Measurements from ENCODE around the gene TRIM7.

The TRIM7 gene

GRCh38 chr5:181187500-181188213, 17.3 kb downstream of the TRIM7 start:
- TF ChIP-seq, protein P1, sequence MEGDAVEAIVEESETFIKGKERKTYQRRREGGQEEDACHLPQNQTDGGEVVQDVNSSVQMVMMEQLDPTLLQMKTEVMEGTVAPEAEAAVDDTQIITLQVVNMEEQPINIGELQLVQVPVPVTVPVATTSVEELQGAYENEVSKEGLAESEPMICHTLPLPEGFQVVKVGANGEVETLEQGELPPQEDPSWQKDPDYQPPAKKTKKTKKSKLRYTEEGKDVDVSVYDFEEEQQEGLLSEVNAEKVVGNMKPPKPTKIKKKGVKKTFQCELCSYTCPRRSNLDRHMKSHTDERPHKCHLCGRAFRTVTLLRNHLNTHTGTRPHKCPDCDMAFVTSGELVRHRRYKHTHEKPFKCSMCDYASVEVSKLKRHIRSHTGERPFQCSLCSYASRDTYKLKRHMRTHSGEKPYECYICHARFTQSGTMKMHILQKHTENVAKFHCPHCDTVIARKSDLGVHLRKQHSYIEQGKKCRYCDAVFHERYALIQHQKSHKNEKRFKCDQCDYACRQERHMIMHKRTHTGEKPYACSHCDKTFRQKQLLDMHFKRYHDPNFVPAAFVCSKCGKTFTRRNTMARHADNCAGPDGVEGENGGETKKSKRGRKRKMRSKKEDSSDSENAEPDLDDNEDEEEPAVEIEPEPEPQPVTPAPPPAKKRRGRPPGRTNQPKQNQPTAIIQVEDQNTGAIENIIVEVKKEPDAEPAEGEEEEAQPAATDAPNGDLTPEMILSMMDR (IDR thresholded peaks at IDR 0.05; ENCODE audit: low read depth, low read length, missing control alignments): peak; percentile 22
- DNase-seq (ENCODE audit: extremely low read depth, low read depth): no peak
- peak overlapping the region; percentile 67 for H3K4me3 ChIP-seq (replicated peaks; ENCODE audit: low read depth, low read length)

DNA sequence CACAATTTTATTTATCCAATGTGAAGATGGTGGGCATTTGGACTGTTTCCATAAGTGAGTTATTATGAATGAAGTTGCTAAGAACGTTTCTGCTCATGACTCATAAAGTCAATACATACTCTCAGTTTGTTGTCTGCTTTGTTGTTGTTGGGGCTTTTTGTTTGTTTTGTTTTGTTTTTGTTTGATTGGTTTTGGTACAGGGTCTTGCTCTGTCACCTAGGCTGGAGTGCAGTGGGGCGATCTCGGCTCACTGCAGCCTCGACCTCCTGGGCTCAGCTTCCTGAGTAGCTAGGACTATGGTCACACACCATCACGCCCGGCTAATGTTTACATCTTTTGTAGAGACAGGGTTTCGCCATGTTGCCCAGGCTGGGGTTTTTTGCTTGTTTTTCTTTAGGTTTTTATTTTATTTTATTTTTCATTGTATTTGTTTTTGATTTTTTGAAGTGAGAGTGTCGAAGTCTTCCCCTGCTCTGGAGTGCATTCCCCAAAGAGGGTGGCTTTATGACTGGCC, 18.0 kb downstream of the TRIM7 start:
- TF ChIP-seq, protein P1 (IDR thresholded peaks at IDR 0.05; ENCODE audit: low read depth, low read length, missing control alignments): no peak
- no peak for DNase-seq (ENCODE audit: extremely low read depth, low read depth)
- peak overlapping the region; percentile 67 for H3K4me3 ChIP-seq (replicated peaks; ENCODE audit: low read depth, low read length)

DNA sequence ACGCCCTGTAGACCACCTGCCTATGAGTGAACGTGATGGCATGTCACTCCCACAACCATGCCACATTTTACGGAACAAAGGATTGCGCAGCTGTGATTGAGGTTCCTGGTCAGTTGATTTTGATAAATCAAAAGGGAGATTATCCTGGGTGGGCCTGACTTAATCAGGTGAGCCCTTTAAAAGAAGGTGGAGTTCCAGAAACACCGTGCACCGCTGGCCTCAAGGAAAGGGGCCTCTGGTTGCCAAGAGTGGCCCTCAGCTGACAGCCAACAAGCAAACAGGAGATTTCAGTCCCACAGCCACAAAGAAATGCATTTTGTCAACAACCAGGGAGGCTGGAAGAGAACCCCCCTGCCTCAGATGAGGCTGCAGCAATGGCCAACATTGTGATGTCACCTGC, 19.0 kb downstream of the TRIM7 start:
- DNase-seq (ENCODE audit: extremely low read depth, low read depth): no peak
- no peak overlapping the region for H3K4me3 ChIP-seq (replicated peaks; ENCODE audit: low read depth, low read length)
- TF ChIP-seq, protein P1 (IDR thresholded peaks at IDR 0.05; ENCODE audit: low read depth, low read length, missing control alignments): no peak

GRCh38 chr5:181185560-181185959, 19.4 kb downstream of the TRIM7 start:
- no peak overlapping the region for H3K4me3 ChIP-seq (replicated peaks; ENCODE audit: low read depth, low read length)
- TF ChIP-seq, protein P1 (IDR thresholded peaks at IDR 0.05; ENCODE audit: low read depth, low read length, missing control alignments): no peak

GRCh38 chr5:181184845-181185216, 20.2 kb downstream of the TRIM7 start:
- no peak for DNase-seq (ENCODE audit: extremely low read depth, low read depth)
- TF ChIP-seq, protein P1 (IDR thresholded peaks at IDR 0.05; ENCODE audit: low read depth, low read length, missing control alignments): no peak
- H3K4me3 ChIP-seq (replicated peaks; ENCODE audit: low read depth, low read length): peak overlapping the region; percentile 48

More at GRCh38 chr5:181185560-181185959, 19.4 kb downstream of the TRIM7 start:
- DNase-seq (ENCODE audit: extremely low read depth, low read depth): no peak

GRCh38 chr5:181182651-181183050, 22.3 kb downstream of the TRIM7 start:
- DNase-seq (ENCODE audit: extremely low read depth, low read depth): no peak
- TF ChIP-seq, protein P1 (IDR thresholded peaks at IDR 0.05; ENCODE audit: low read depth, low read length, missing control alignments): no peak
- H3K4me3 ChIP-seq (replicated peaks; ENCODE audit: low read depth, low read length): no peak overlapping the region
